ENCODE data around the gene SLX4.

The SLX4 gene

GRCh38 chr16:3599121-3599520 is 12.3 kb downstream of the SLX4 start:
- DNase-seq, result no peak

- no peak for DNase-seq
These were observed 13.2 kb downstream of the SLX4 start for GRCh38 chr16:3598236-3598635.

GRCh38 chr16:3597676-3598075 is 13.7 kb downstream of the SLX4 start:
- DNase-seq, result no peak

- DNase-seq, result no peak
These were observed 14.2 kb downstream of the SLX4 start for GRCh38 chr16:3597226-3597625.

- no peak for DNase-seq
These were observed 15.1 kb downstream of the SLX4 start for GRCh38 chr16:3596101-3596861.

GRCh38 chr16:3595521-3596021 is 15.8 kb downstream of the SLX4 start:
- no peak for DNase-seq

GRCh38 chr16:3595110-3595486 is 16.3 kb downstream of the SLX4 start:
- DNase-seq, result no peak

- no peak for DNase-seq
These were observed 16.9 kb downstream of the SLX4 start for GRCh38 chr16:3594316-3595109.

GRCh38 chr16:3592559-3592958 is 18.8 kb downstream of the SLX4 start:
- DNase-seq, result no peak

- DNase-seq, result no peak
These were observed 19.4 kb downstream of the SLX4 start for GRCh38 chr16:3591991-3592390.

GRCh38 chr16:3591436-3591803 is 20.0 kb downstream of the SLX4 start:
- no peak for DNase-seq

GRCh38 chr16:3590736-3591435 is 20.5 kb downstream of the SLX4 start:
- DNase-seq, result no peak

GRCh38 chr16:3589991-3590701 is 21.3 kb downstream of the SLX4 start:
- no peak for DNase-seq

GRCh38 chr16:3589441-3589921 is 21.9 kb downstream of the SLX4 start:
- DNase-seq, result no peak

- no peak for DNase-seq
These were observed 22.4 kb downstream of the SLX4 start for GRCh38 chr16:3589001-3589400.

GRCh38 chr16:3587547-3588110 is 23.8 kb downstream of the SLX4 start:
- DNase-seq, result no peak

GRCh38 chr16:3584412-3584811 is 27.0 kb downstream of the SLX4 start:
- DNase-seq, result no peak

GRCh38 chr16:3583303-3584038 is 27.9 kb downstream of the SLX4 start:
- no peak for DNase-seq

- DNase-seq, result no peak
These were observed 28.9 kb downstream of the SLX4 start for GRCh38 chr16:3582276-3583165.

GRCh38 chr16:3581392-3581791 is 30.0 kb downstream of the SLX4 start:
- no peak for DNase-seq

GRCh38 chr16:3580686-3581085 is 30.7 kb downstream of the SLX4 start:
- no peak for DNase-seq
